GM12891 (cell line): Measurements from ENCODE around the gene CA9.

ENCODE experiments used
- DNase-seq: peaks from one replicate; pipeline ENCODE4 v3.0.0; 2011; ENCODE audit warnings: low spot score; ENCODE audit not compliant: insufficient read length
- FAIRE-seq: peaks from 2 replicates; lab custom pipeline; 2011; peaks lifted over from hg19 to GRCh38; lab: Jason Lieb, UNC
- PAX5 ChIP-seq: IDR thresholded peaks from 2 replicates; pipeline ENCODE4 v1.6.1; 2011; ENCODE audit warnings: low read length, moderate library complexity, mild to moderate bottlenecking; ENCODE audit not compliant: insufficient read depth, severe bottlenecking
- POLR2A ChIP-seq: IDR thresholded peaks from 2 replicates; pipeline ENCODE4 v1.6.1; 2011; ENCODE audit warnings: low read depth, low read length, control low read depth
- POLR2AphosphoS5 ChIP-seq: IDR thresholded peaks from 2 replicates; pipeline ENCODE4 v1.6.1; 2011; ENCODE audit warnings: low read depth, low read length, control low read depth
- POU2F2 ChIP-seq: IDR thresholded peaks from 2 replicates; pipeline ENCODE4 v1.6.1; 2011; ENCODE audit warnings: low read depth, mild to moderate bottlenecking, control low read depth, low read length, moderate library complexity
- SPI1 ChIP-seq: IDR thresholded peaks from 2 replicates; pipeline ENCODE4 v1.6.1; 2011; ENCODE audit warnings: low read depth, low read length, control low read depth
- TAF1 ChIP-seq: IDR thresholded peaks from 2 replicates; pipeline ENCODE4 v1.6.1; 2011; ENCODE audit warnings: low read depth, low read length, control low read depth

Gene CA9

DNA sequence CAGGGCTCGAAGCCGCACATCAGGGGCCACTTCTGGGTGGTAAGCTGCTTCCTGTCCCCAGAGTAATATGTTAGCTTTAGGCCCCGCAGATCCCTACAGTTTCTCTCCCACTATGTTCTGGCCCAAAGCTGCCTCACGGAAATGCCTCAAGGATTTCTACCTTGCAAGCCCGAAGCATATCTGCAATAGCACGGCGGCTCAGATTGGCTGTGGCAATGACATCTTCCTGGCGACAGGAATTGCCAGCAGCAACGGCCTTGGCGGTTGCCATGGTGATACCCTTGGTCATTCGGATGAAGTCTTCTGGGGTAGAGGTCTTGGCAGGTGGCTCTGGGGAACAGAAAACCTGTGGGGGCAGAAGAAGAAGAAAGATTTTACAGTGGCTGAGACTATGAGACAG is 26.3 kb downstream of the CA9 start:
- TF ChIP-seq POLR2A (no peak), POU2F2 (no peak), SPI1 (no peak), TAF1 (no peak), POLR2AphosphoS5 (no peak), PAX5 (no peak)
- no peak for FAIRE-seq
- no peak for DNase-seq

GRCh38 chr9:35700942-35701341 is 27.2 kb downstream of the CA9 start:
- DNase-seq = no peak
- FAIRE-seq = no peak
- TF ChIP-seq POLR2A = no peak
- no peak for TF ChIP-seq TAF1
- TF ChIP-seq SPI1 = no peak
- no peak for TF ChIP-seq POU2F2
- no peak for TF ChIP-seq PAX5
- no peak for TF ChIP-seq POLR2AphosphoS5

- TF ChIP-seq PAX5 = no peak
- TF ChIP-seq POU2F2 = no peak
- no peak for TF ChIP-seq SPI1
- TF ChIP-seq POLR2AphosphoS5 = no peak
- TF ChIP-seq POLR2A = no peak
- no peak for TF ChIP-seq TAF1
- no peak for FAIRE-seq
Measured at GRCh38 chr9:35702696-35703095, 29.0 kb downstream of the CA9 start.

GRCh38 chr9:35703906-35704672 is 30.4 kb downstream of the CA9 start:
- TF ChIP-seq POLR2A = no peak
- no peak for TF ChIP-seq POU2F2
- TF ChIP-seq TAF1 = no peak
- no peak for TF ChIP-seq POLR2AphosphoS5
- no peak for TF ChIP-seq SPI1
- TF ChIP-seq PAX5 = no peak
- no peak for FAIRE-seq
- DNase-seq = no peak

More at GRCh38 chr9:35702696-35703095, 29.0 kb downstream of the CA9 start:
- no peak for DNase-seq

GRCh38 chr9:35705372-35705771 is 31.6 kb downstream of the CA9 start:
- TF ChIP-seq PAX5 (no peak), TAF1 (no peak), POLR2AphosphoS5 (no peak), POLR2A (no peak), SPI1 (no peak), POU2F2 (no peak)
- no peak for FAIRE-seq
- no peak for DNase-seq

DNA sequence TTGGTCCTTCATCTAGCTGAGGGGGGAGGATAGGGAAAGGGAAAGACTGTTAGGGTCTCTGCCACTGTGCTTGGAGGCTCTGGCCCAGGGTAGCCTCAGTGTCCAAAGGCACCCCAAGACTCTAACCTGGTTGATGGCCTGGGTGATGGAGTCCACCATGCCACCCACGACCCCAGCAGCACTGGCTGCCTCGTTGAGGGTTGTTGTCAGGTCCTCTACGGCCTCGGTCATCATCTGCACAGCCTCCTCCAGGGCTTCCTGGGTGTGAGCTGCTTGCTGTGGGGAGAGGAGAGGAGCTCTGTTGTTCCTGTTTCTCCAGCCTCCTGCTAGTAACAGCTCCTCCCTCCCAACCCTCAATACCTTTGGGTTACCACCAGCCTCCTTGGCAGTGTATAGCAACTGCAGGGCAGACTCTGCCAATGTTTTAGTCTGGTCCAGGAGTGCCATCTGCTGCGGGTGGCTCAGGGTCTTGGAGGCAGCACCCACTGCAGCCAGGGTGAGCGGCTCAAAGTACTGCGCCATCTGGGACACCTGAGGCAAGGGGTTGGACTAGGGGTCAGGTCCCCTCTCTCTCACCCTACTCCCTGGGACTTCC is 32.2 kb downstream of the CA9 start:
- DNase-seq = no peak
- no peak for FAIRE-seq
- no peak for TF ChIP-seq PAX5
- no peak for TF ChIP-seq POU2F2
- TF ChIP-seq SPI1 = no peak
- no peak for TF ChIP-seq POLR2A
- no peak for TF ChIP-seq POLR2AphosphoS5
- TF ChIP-seq TAF1 = no peak

GRCh38 chr9:35706951-35707350 is 33.2 kb downstream of the CA9 start:
- TF ChIP-seq SPI1 = no peak
- TF ChIP-seq POU2F2 = no peak
- TF ChIP-seq POLR2A = no peak
- TF ChIP-seq POLR2AphosphoS5 = no peak
- TF ChIP-seq TAF1 = no peak
- no peak for TF ChIP-seq PAX5
- DNase-seq = no peak
- no peak for FAIRE-seq

GRCh38 chr9:35708146-35708545 is 34.4 kb downstream of the CA9 start:
- TF ChIP-seq POU2F2 (no peak), POLR2A (no peak), POLR2AphosphoS5 (no peak), TAF1 (no peak), PAX5 (no peak), SPI1 (no peak)
- DNase-seq (no peak), FAIRE-seq (no peak)

GRCh38 chr9:35710818-35711500 is 37.2 kb downstream of the CA9 start:
- FAIRE-seq = no peak
- TF ChIP-seq PAX5 (no peak), TAF1 (no peak), SPI1 (no peak), POLR2A (no peak), POU2F2 (no peak), POLR2AphosphoS5 (no peak)

More at GRCh38 chr9:35710818-35711500, 37.2 kb downstream of the CA9 start:
- DNase-seq = no peak
